ENCODE data around the gene PTH2. TPM values are rescaled to one million over a fixed set of nuclear protein-coding genes. Genes with fewer than 3 reads are reported as not detected.
"Not testable (repeated sequence)": the region's sequence is repeated elsewhere in the genome, so short reads cannot be mapped to it uniquely, and the experiment has no call there.

The PTH2 gene, protein sequence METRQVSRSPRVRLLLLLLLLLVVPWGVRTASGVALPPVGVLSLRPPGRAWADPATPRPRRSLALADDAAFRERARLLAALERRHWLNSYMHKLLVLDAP
- not detected for polyA plus RNA-seq (2012; ENCODE audit: insufficient read depth, insufficient read length)

GRCh38 chr19:49423071-49423984 lies at the start of gene PTH2:
Gene PTH2, minus strand, starts transcription at chr19:49423441. Its CDS starts 102 bp downstream, at chr19:49423339.
- H3K4me3 ChIP-seq (ENCODE audit: low read length): no peak within 1 kb of the TSS
- no peak for DNase-seq (ENCODE audit: low read depth, low spot score)

DNA sequence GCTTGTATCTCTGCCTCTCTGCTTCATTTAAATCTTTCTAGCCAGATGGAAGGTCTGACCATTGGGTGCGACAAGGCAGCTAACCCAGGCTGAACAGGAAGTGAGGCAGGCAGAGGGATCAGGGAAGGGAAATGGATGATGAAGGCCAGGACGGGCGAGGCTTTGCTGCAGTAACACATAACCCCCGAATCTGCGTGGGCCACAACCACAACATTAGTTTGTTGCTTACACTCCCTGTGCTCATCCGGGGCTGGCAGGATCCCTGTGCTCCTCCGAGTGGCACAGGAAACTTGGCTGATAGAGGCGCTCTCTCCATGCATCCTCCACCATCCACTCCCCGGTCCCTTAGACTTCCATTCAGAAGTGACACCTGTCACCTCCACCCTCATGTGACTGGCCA lies 49.7 kb upstream of the PTH2 start:
- no peak for DNase-seq (ENCODE audit: low read depth, low spot score)
- no peak overlapping the region for H3K4me3 ChIP-seq (ENCODE audit: low read length)

DNA sequence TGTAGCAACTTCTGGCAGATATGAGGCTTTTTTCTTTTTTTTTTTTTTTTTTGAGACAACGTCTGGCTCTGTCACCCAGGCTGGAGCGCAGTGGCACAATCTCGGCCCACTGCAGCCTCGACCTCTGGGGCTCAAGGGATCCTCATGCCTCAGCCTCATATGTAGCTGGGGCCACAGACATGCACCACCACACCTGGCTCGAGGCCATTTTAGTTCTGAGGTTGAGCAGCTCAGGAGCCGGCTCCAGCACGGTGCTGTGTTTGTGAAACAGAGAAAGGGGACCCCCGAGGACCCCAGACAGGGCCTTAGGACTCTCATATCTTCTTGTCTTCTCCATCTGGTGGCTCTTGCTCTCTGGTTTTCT lies 47.4 kb upstream of the PTH2 start:
- H3K4me3 ChIP-seq (ENCODE audit: low read length): no peak overlapping the region
- no peak for DNase-seq (ENCODE audit: low read depth, low spot score)

DNA sequence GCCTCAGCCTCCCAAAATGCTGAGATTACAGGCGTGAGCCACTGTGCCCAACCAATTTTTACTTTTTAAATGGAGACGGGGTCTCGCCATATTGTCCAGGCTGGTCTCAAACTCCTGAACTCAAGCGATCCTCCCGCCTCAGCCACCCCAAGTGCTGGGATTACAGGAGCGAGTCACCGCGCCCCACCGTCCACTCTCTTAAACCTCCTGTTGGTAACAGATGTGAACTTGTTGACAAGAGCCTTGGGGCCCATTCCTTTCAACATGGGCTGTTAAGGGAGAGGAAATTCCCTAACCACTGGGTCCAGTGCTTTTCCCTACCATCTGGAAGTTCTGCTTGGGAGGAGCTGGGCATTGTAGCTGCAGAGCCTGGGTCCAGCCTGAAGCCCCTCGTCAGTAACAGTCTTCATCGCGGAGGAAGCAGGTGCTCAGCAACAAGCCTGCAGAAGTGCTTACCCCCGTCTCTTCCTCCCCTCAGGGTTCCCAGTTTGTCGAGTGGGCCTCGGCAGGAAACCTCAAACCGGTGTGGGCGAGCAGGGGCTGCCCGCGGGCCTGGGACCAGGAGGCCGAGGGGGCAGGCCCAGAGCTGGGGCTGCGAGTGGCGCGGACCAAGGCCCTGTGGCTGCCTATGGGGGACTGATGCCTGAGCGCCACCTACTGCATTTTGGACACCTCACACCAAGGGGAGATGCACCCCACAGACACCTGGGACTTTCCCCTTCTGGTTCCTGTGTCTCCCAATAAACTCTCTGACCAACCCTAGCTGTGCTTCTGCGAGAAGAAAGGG lies 46.8 kb upstream of the PTH2 start:
- DNase-seq (ENCODE audit: low read depth, low spot score): peak; percentile 58
- no peak overlapping the region for H3K4me3 ChIP-seq (ENCODE audit: low read length)

DNA sequence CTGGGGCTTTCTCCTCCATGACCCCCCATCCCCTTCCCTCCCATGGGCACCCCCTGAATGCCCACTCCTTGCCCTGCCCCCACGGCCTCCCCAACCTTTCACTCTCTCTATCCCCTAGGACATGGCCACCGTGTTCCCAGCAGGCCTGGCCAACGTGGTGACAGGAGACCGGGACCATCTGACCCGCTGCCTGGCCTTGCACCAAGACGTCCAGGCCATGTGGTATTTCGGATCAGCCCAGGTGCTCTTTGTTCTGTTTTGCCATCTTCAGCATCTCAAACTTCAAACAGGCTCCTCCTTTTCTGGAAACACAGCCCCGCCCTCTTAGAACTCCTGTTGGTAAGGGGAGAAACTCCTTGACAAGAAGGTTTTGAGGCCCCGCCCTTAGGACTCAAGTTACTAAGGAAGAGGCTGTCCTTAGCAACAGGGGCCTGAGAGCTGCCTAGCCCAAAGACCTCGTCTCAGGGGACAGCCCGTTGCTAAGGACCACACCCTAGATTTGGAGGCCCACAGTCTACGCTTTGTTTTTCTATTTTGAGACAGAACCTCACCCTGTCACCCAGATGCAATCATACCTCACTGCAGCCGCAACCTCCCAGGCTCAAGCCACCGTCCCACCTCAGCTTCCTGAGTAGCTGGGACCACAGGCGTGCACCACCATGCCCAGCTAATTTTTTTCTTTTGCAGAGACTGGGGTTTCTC lies 45.7 kb upstream of the PTH2 start:
- peak; percentile 74 for DNase-seq (ENCODE audit: low read depth, low spot score)
- no peak overlapping the region for H3K4me3 ChIP-seq (ENCODE audit: low read length)

DNA sequence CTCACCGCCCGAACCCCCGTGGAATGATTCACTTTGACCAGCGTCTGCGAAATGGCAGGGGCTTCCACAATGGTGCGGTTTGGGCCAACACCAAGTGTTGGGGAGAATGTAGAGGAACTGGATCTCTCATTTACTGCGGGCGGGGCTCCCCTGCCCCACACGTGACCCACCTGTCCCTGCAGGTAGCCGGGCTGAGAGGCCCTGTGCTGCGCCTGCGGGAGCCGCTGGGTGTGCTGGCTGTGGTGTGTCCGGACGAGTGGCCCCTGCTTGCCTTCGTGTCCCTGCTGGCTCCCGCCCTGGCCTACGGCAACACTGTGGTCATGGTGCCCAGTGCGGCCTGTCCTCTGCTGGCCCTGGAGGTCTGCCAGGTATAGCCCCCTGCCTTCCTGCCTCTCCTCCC lies 45.0 kb upstream of the PTH2 start:
- DNase-seq (ENCODE audit: low read depth, low spot score): no peak
- H3K4me3 ChIP-seq (ENCODE audit: low read length): no peak overlapping the region

- no peak overlapping the region for H3K4me3 ChIP-seq (ENCODE audit: low read length)
- DNase-seq (ENCODE audit: low read depth, low spot score): no peak
These were observed 42.1 kb upstream of the PTH2 start for GRCh38 chr19:49465371-49465770.

DNA sequence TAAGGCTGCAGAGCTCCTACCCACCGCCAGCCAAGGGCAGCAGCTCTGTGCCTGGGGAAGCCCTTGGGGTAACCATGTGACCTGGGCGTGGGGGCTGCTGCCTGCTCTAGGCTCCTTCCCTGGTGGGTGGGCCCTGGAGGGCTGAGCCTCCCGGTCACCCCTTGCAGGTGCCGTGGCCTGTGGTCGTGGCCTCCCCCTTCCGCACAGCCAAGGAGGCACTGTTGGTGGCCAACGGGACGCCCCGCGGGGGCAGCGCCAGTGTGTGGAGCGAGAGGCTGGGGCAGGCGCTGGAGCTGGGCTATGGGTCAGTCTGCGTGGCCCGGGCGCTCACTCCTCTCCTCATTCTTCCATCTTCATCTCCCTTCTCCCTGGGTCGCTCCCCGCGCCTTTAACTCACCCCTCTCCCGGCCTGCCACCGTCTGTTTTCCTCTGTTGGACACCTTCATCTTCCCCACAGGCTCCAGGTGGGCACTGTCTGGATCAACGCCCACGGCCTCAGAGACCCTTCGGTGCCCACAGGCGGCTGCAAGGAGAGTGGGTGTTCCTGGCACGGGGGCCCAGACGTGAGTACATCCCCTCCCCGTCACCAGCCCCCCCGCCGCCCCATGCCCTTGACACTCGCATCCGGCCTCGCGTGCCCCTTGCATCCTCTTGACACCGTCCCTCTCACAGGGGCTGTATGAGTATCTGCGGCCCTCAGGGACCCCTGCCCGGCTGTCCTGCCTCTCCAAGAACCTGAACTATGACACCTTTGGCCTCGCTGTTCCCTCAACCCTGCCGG lies 40.9 kb upstream of the PTH2 start:
- no peak overlapping the region for H3K4me3 ChIP-seq (ENCODE audit: low read length)
- no peak for DNase-seq (ENCODE audit: low read depth, low spot score)

DNA sequence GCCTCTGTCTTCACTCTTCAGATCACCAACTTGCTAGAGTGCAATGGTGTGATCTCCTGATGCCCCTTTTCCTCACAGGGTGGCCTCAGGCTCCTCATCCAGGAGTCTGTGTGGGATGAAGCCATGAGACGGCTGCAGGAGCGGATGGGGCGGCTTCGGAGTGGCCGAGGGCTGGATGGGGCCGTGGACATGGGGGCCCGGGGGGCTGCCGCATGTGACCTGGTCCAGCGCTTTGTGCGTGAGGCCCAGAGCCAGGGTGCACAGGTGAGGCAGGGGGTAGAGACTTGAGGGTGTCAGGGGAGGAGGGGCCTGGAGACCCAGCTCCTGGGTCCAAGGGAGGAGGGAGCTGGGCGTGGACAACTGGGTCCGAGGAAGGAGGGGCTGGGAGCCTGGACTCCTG lies 39.3 kb upstream of the PTH2 start:
- DNase-seq (ENCODE audit: low read depth, low spot score): no peak
- no peak overlapping the region for H3K4me3 ChIP-seq (ENCODE audit: low read length)

DNA sequence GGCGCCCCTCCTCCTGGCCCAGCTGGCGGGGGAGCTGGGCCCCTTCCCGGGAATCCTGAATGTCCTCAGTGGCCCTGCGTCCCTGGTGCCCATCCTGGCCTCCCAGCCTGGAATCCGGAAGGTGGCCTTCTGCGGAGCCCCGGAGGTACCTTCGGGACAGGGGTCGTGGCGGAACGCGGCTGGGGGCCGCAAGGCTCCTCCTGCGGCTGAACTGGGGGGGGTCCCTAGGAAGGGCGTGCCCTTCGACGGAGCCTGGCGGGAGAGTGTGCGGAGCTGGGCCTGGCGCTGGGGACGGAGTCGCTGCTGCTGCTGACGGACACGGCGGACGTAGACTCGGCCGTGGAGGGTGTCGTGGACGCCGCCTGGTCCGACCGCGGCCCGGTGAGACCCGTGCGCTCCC lies 38.4 kb upstream of the PTH2 start:
- no peak overlapping the region for H3K4me3 ChIP-seq (ENCODE audit: low read length)
- DNase-seq (ENCODE audit: low read depth, low spot score): no peak

DNA sequence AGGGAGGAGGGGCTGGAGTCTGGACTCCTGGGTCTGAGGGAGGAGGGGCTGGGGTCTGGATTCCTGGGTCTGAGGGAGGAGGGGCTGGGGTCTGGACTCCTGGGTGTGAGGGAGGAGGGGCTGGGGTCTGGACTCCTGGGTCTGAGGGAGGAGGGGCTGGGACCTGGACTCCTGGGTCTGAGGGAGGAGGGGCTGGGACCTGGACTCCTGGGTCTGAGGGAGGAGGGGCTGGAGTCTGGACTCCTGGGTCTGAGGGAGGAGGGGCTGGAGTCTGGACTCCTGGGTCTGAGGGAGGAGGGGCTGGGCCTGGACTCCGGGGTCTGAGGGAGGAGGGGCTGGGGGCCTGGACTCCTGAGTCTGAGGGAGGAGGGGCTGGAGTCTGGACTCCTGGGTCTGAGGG lies 37.9 kb upstream of the PTH2 start:
- not testable (repeated sequence) for DNase-seq (ENCODE audit: low read depth, low spot score); H3K4me3 ChIP-seq (ENCODE audit: low read length)

DNA sequence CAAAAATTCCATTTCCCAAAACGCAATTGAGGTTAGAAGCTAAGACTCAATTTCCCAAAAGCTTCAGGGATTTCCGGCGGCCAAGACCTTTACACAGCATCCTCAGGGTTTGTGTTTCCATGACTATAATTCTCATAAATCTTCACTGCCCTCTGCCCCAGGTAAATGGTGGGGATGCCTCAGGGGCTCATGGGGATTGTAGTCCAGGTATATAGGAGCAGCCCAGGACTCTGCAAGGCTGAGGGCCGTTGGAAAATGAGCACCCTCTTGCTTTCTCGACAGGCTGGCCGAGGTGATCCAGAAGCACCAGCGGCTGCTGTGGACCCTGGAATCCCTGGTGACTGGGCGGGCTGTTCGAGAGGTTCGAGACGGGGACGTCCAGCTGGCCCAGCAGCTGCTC lies 36.1 kb upstream of the PTH2 start:
- H3K4me3 ChIP-seq (ENCODE audit: low read length): no peak overlapping the region
- DNase-seq (ENCODE audit: low read depth, low spot score): no peak

- DNase-seq (ENCODE audit: low read depth, low spot score): no peak
These were observed 35.3 kb upstream of the PTH2 start for GRCh38 chr19:49458567-49458903.

GRCh38 chr19:49456326-49456725 lies 33.1 kb upstream of the PTH2 start:
- no peak overlapping the region for H3K4me3 ChIP-seq (ENCODE audit: low read length)
- no peak for DNase-seq (ENCODE audit: low read depth, low spot score)

More at GRCh38 chr19:49458567-49458903, 35.3 kb upstream of the PTH2 start:
- no peak overlapping the region for H3K4me3 ChIP-seq (ENCODE audit: low read length)

DNA sequence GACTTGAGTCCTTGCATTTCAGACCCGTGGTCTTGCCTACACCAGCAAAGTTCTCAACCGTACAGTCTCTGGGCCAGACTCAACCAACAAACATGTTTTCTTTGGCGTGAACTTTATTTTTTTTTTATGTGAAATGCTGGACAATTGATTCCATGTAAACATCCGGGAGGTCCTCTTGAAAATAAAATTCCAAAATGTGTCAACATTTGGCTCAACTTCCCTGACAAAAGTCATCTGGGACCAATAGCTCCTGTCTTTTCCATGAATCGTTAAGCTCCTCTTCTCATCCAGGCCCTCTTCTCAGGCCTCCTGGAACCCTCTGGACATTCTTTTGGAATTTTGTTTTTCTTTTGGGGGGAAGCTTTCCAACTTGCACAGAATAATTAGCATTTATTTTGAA lies 32.5 kb upstream of the PTH2 start:
- no peak for DNase-seq (ENCODE audit: low read depth, low spot score)
- no peak overlapping the region for H3K4me3 ChIP-seq (ENCODE audit: low read length)

GRCh38 chr19:49453757-49454240 lies 30.6 kb upstream of the PTH2 start:
- H3K4me3 ChIP-seq (ENCODE audit: low read length): peak overlapping the region; percentile 99
- no peak for DNase-seq (ENCODE audit: low read depth, low spot score)

GRCh38 chr19:49453013-49453756 lies 29.9 kb upstream of the PTH2 start, which contains the start of gene ALDH16A1:
Gene ALDH16A1, plus strand, starts transcription at chr19:49453225. Its CDS starts 107 bp downstream, at chr19:49453332.
- peak within 1 kb of the TSS; percentile 99 for H3K4me3 ChIP-seq (ENCODE audit: low read length)
- DNase-seq (ENCODE audit: low read depth, low spot score): peak; percentile 96

Data from Jurkat, Clone E6-1 (cell line).